A673 (cell line): ENCODE data around the gene CELF5. TPM values are rescaled to one million over a fixed set of nuclear protein-coding genes. Genes with fewer than 3 reads are reported as not detected.
"Not testable (repeated sequence)": the region's sequence is repeated elsewhere in the genome, so short reads cannot be mapped to it uniquely, and the experiment has no call there.

Experiments used
- BruUV-seq: library from RNA; stranded (reverse); fragments of 400-500 nt; replicated peaks from 2 replicates; lab custom pipeline; 2021; lab: Mats Ljungman, UMichigan
- CTCF ChIA-PET: fragments of 300-600 bp; sonication (Branson Sonifier 250); formaldehyde crosslinking; loops from one replicate; lab custom pipeline; 2022; ENCODE audit warnings: antibody characterized with exemption; lab: Charles Lee
- POLR2A ChIA-PET: fragments of 300-600 bp; sonication (Branson Sonifier 250); formaldehyde crosslinking; loops from one replicate; lab custom pipeline; 2022; ENCODE audit warnings: antibody characterized with exemption; ENCODE audit not compliant: low non-redundant PET; lab: Charles Lee
- DNase-seq: peaks from one replicate; pipeline ENCODE4 v3.0.0-alpha.2; 2015; ENCODE audit warnings: low spot score
- H3K27ac ChIP-seq: fragments of 200-600 bp; sonication (generic); 2 replicates; pipeline ENCODE4 v1.5.1; 2016; ENCODE audit warnings: mixed run types, low read depth, mild to moderate bottlenecking, mixed read lengths, antibody characterized with exemption, low read length; ENCODE audit not compliant: poor library complexity, severe bottlenecking
- H3K27me3 ChIP-seq: fragments of 200-600 bp; sonication (generic); replicated peaks from 2 replicates; pipeline ENCODE4 v1.6.1; 2017; ENCODE audit warnings: mixed run types, low read depth, mild to moderate bottlenecking, mixed read lengths, antibody characterized with exemption, low read length; ENCODE audit not compliant: insufficient read depth, poor library complexity
- H3K36me3 ChIP-seq: fragments of 200-600 bp; sonication (generic); 2 replicates; pipeline ENCODE4 v1.6.1; 2016; ENCODE audit warnings: mixed run types, mild to moderate bottlenecking, mixed read lengths, antibody characterized with exemption, low read length; ENCODE audit not compliant: insufficient read depth, poor library complexity, severe bottlenecking
- H3K4me1 ChIP-seq: fragments of 200-600 bp; sonication (generic); 2 replicates; pipeline ENCODE4 v1.6.1; 2017; ENCODE audit warnings: mixed run types, mild to moderate bottlenecking, mixed read lengths, antibody characterized with exemption, low read length; ENCODE audit not compliant: insufficient read depth, poor library complexity, severe bottlenecking
- H3K4me3 ChIP-seq: fragments of 200-600 bp; sonication (generic); 2 replicates; pipeline ENCODE4 v1.5.1; 2016; ENCODE audit warnings: low read depth, mixed run types, mild to moderate bottlenecking, mixed read lengths, low read length; ENCODE audit not compliant: poor library complexity, severe bottlenecking
- H3K9me3 ChIP-seq: fragments of 200-600 bp; sonication (generic); 2 replicates; pipeline ENCODE4 v1.6.1; 2016; ENCODE audit warnings: mixed run types, low read depth, mild to moderate bottlenecking, mixed read lengths, antibody characterized with exemption, low read length; ENCODE audit not compliant: poor library complexity, severe bottlenecking
- CTCF ChIP-seq: fragments of 300-800, 200-600 bp; sonication (generic); conservative IDR thresholded peaks from 2 replicates; pipeline ENCODE4 v1.5.1; 2017; ENCODE audit warnings: low read depth, mild to moderate bottlenecking, antibody characterized with exemption, low read length, moderate library complexity, mixed read lengths
- EZH2 ChIP-seq: fragments of 200-600 bp; sonication (generic); IDR thresholded peaks from 2 replicates; pipeline ENCODE4 v1.6.1; 2017; ENCODE audit warnings: borderline replicate concordance, low read depth, mild to moderate bottlenecking, mixed read lengths, antibody characterized with exemption, low read length; ENCODE audit not compliant: poor library complexity, severe bottlenecking
- intact Hi-C: fragments of 100-400 bp; cut with micrococcal nuclease; formaldehyde crosslinking; loops from one replicate; pipeline ENCODE4 v1.10.0; 2022; ENCODE audit not compliant: unreplicated experiment
- total RNA-seq: library from RNA; stranded (reverse); gene quantifications from 2 replicates; pipeline ENCODE4 v1.2.3, GENCODE V29; 2021

The CELF5 gene
- total RNA-seq, 1 experiment from 2014 or later, result 3.7 TPM

GRCh38 chr19:3190470-3190770, 34.0 kb upstream of the CELF5 start:
- Histone ChIP-seq H3K4me3 (no peak overlapping the region), H3K36me3 (peaks cover 12% of the 10 kb centered on the region), H3K4me1 (peaks cover 11% of the 10 kb centered on the region), H3K27me3 (no peaks in the 10 kb centered on the region), H3K27ac (no peak overlapping the region), H3K9me3 (no peaks in the 10 kb centered on the region)
- ChIA-PET POLR2A (no interaction called here), CTCF (no interaction called here)
- TF ChIP-seq CTCF (no peak), EZH2 (no peak)
- BruUV-seq, result no TSS peak
- intact Hi-C loops, result no loop called here
- DNase-seq, result no peak

- Histone ChIP-seq H3K4me1 (peaks cover 11% of the 10 kb centered on the region), H3K27ac (no peak overlapping the region), H3K36me3 (peaks cover 16% of the 10 kb centered on the region), H3K9me3 (no peaks in the 10 kb centered on the region), H3K4me3 (no peak overlapping the region), H3K27me3 (no peaks in the 10 kb centered on the region)
- intact Hi-C loops, result no loop called here
- ChIA-PET POLR2A (no interaction called here), CTCF (no interaction called here)
- TF ChIP-seq CTCF (no peak), EZH2 (no peak)
- BruUV-seq, result no TSS peak
- DNase-seq, result no peak
These were observed 33.3 kb upstream of the CELF5 start for GRCh38 chr19:3190921-3191805.

- H3K4me3 ChIP-seq, POLR2A ChIA-PET, H3K27ac ChIP-seq, H3K9me3 ChIP-seq, BruUV-seq, CTCF ChIA-PET, DNase-seq, intact Hi-C loops, H3K27me3 ChIP-seq: not testable (repeated sequence)
- H3K4me1 ChIP-seq, result peaks cover 10% of the 10 kb centered on the region
- peaks cover 19% of the 10 kb centered on the region for H3K36me3 ChIP-seq
These were observed 32.7 kb upstream of the CELF5 start for GRCh38 chr19:3191806-3192104.

GRCh38 chr19:3192228-3192635, 32.2 kb upstream of the CELF5 start:
- H3K9me3 ChIP-seq, result no peaks in the 10 kb centered on the region
- no peak for TF ChIP-seq CTCF
- TF ChIP-seq EZH2, result no peak
- H3K27ac ChIP-seq, result no peak overlapping the region
- H3K4me3 ChIP-seq, result no peak overlapping the region
- CTCF ChIA-PET, result no interaction called here
- intact Hi-C loops, result no loop called here
- DNase-seq, result no peak
- peaks cover 6% of the 10 kb centered on the region for H3K4me1 ChIP-seq
- H3K27me3 ChIP-seq, result no peaks in the 10 kb centered on the region
- BruUV-seq, result no TSS peak
- POLR2A ChIA-PET, result no interaction called here
- peaks cover 19% of the 10 kb centered on the region for H3K36me3 ChIP-seq
